MM.1S (cell line): ENCODE measurements around the gene BOK.

Experiments used
- CTCF ChIP-seq: fragments of 300-600 bp; sonication (generic); IDR thresholded peaks from 2 replicates; pipeline ENCODE4 v1.5.1; 2016; ENCODE audit warnings: antibody characterized with exemption, low read length, mixed read lengths
- EZH2 ChIP-seq: fragments of 300-600 bp; sonication (generic); optimal IDR thresholded peaks from 2 replicates; pipeline ENCODE3; 2017; ENCODE audit warnings: low read depth, mild to moderate bottlenecking, antibody characterized with exemption, low read length, mixed read lengths
- EZH2phosphoT487 ChIP-seq: fragments of 300-600 bp; sonication (generic); IDR thresholded peaks from 2 replicates; pipeline ENCODE4 v1.6.1; 2018; ENCODE audit warnings: antibody characterized with exemption, low read length

DNA sequence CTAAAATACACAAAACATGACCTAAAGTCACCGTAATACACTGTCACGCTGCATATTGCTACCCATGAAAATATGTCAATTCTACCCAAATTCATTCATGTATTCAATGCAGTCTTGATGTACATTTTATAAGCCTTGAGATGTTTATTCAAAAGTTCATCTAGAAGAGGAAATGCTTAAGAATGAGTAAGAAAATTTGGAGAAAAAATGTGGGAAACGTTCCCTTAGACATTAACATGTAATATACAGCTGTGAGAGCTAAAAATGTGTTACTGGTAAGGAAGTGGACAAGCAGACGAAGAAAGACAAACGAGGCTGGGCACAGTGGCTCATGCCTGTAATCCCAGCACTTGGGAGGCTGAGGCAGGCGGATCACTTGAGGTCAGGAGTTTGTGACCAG, 41.1 kb downstream of the BOK start:
- TF ChIP-seq CTCF (no peak), EZH2 (no peak), EZH2phosphoT487 (no peak)
